ENCODE measurements around the gene LTBP4.
"Not testable (repeated sequence)": the region's sequence is repeated elsewhere in the genome, so short reads cannot be mapped to it uniquely, and the experiment has no call there.

The LTBP4 gene

DNA sequence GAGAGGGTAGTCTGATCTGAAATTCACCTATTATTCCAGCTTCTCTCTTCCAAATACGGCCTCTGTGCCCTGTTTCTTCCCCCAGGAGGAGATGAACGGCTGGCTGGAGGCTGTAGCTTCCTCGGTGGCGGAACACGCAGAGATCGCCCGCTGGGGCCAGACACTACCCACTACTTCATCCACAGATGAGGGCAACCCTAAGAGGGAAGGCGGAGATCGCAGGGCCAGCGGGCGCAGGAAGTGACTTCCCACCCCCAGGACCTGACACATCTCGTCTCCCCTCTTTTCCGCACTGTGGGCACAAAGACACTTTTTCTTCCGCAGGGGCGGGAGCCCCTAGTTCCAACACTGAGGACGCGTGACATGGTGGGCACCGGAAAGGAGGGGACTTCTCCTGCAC is 25.8 kb upstream of the LTBP4 start:
- no peak for DNase-seq (ENCODE audit: low spot score)

DNA sequence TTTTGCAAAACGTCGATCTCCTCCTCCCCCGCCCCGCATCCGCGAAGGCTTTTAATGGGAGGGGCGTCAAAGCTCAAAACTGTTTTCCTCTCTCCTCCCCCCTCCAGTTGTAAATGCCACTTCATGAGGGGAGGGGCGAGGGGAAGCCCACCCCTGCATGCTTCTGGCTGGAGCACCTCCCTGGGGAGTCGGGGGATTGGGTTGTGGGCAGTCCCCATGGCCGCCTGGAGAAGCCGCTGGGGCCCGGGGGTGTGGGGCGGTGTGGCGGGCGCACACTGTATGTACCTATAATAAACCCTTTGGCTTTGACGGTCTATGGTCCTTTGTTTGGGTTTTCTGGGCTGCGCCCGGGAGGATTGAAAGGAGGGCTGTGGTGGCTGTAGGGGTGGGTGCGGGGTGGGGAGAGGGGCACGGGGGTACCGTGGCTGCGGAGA is 25.0 kb upstream of the LTBP4 start:
- no peak for DNase-seq (ENCODE audit: low spot score)

DNA sequence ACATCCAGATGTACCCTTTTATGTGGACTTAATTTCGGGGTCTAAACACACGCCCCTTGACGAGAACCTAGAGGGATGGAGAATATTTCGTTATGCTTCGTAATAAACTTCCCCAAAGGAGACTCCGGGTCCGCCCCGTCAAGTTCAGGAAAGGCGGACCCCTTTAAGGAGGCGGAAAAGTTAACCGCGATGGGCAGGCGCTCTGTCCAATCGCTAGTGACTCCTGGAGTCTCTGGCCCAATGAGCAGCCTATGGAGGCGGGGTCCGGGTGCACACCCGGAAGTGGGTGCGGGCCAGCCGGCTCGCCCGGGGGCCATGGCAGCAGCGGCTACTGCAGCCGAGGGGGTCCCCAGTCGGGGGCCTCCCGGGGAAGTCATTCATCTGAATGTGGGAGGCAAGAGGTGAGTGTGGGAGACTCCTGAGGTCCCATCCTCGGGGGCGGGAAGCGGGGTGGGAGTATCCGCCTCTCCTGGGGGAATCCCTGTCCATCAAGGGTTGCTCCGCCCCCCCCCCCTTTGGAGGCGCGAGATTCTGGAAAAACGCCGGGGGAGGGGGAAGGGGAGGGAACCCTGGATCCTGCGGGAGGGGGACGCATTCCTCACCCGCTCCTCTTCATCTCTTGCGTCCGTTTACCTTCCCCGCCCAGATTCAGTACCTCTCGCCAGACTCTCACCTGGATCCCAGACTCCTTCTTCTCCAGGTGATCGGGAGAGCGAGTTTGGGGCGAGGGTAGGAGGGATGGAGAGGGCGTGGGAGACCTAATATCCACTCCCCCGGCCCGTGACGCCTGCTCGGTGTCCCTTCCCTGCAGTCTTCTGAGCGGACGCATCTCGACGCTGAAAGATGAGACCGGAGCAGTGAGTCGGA is 24.4 kb upstream of the LTBP4 start, which contains the start of gene SHKBP1:
TSS of gene SHKBP1 (plus strand) at position 289 of the 867 bp plus-strand sequence. CDS start at position 316, 27 bp downstream.
- peak; percentile 95 for DNase-seq (ENCODE audit: low spot score)

DNA sequence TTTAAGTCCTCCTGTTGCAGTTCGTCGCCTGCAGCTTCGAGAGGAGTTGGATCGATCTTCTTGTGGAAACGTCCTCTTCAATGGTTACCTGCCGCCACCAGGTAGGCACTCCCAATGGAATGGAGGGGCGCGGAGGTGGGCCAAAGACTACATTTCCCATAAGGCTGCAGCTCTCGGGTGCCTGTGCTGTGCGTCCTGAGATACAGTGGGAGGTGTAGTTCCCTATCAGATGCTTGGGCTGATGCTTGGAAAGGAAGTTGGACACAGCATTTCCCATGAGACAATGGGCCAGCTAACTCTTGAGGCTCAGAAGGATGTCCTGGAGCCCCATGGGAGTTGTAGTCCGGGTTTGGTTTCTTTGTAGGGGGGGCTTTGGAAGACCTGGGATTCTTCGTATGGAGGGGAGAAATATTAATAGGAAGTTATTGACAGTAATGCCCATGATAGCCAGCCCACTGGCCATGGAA is 22.7 kb upstream of the LTBP4 start:
- peak; percentile 80 for DNase-seq (ENCODE audit: low spot score)

DNA sequence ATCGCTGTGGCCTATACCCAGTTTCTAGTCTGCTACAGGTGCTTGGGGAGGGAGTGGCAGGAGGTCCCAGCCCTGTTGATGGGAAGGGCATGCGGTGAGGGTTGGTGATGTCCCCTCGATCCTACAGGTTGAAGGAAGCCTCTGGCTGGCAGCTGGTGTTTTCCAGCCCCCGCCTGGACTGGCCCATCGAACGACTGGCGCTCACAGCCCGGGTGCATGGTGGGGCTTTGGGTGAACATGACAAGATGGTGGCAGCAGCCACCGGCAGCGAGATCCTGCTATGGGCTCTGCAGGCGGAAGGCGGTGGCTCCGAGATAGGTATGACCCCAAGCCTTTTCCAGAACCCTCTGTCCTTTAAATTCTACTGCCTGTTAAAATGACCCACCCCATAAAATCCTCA is 20.6 kb upstream of the LTBP4 start:
- DNase-seq (ENCODE audit: low spot score): no peak

DNA sequence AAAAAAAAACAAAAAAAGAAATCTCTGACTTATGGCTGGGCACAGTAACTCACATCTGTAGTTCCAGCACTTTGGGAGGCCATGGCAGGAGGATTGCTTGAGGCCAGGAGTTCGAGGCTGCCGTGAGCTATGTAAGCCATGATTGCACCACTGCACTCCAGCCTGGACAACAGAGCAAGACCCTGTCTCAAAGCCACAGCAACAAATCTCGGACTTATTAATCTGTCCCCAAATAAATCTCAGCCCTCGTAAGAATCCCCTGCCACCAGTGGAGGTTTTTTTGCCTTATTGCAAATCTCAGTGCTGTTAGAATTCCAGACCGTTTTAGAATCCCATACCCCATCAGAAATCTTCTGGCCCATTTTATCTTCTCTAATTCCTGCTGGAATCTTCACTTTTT is 19.6 kb upstream of the LTBP4 start:
- DNase-seq (ENCODE audit: low spot score): no peak

DNA sequence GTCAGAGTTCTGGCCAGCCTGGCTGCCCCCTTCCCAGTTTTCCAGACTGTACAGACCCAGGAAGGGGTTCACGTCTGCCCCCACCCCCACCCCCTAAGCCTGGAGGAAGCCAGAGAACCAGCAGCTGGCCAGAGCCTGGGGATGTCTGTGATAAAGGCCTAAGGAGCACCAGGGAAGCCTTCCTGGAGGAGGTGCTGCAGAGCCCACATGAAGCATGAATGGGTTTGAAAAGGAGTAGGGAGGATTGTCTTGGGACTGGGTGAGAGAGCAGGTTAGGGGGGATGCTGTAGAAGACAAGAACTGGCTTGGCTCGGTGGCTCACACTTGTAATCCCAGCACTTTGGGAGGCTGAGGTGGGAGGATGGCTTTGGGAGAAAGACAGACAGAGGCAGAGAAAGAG is 18.7 kb upstream of the LTBP4 start:
- DNase-seq (ENCODE audit: low spot score): no peak

DNA sequence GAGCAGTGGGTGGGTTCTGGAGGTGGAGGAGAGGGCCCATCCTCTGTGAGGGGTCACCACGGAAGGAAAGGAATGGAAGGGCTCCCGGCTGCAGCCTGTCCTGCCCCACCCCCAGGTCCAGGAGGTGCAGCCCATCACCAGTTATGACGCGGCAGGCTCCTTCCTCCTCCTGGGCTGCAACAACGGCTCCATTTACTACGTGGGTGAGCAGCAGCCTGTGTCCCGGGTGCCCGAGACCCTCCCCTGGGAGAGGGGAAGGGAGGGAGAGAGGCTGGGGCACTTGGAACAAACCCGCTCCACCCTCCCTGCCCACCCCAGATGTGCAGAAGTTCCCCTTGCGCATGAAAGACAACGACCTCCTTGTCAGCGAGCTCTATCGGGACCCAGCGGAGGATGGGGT is 17.9 kb upstream of the LTBP4 start:
- DNase-seq (ENCODE audit: low spot score): no peak

DNA sequence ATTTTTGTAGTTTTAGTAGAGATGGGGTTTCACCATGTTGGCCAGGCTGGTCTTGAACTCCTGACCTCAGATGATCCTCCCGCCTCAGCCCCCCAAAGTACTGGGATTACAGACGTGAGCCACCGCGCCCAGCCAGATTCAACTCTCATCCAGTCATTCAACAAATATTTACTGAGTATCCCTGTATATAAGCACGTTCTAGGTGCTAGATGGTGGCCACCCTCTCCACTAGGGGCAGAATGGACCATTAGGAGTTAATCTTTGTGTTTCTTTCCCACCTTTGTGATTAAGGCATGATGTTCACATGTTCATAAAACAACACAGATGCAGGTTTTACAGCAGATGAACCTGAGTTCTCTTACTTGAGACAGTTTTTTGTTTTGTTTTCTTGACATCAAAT is 17.2 kb upstream of the LTBP4 start:
- DNase-seq (ENCODE audit: low spot score): no peak

DNA sequence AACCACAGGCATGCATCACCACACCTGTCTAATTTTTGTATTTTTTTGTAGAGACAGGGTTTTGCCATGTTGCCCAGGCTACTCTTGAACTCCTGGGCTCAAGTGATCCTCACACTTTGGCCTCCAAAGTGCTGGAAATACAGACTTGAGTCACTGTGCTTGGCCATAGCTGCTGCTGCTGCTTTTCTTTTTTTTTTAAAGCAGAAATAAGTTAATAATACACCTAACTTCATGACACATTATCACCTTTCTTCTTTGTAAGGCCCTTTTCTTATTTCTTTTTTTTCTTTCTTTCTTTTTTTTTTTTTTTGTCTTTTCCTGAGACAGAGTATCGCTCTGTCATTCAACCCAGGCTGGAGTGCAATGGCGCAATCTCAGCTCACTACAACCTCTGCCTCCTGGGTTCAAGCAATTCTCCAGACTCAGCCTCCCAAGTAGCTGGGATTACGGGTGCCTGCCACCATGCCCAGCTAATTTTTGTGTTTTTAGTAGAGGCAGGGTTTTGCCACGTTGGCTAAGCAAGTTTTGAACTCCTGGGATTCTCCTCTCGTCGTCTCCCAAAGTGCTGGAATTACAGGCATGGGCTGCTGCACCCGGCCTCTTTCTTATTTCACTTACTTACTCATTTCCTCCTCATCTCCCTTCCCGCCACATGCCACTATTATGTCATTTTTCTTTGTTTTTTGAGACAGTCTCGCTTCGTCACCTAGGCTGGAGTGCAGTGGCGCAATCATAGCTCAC is 15.8 kb upstream of the LTBP4 start:
- no peak for DNase-seq (ENCODE audit: low spot score)

DNA sequence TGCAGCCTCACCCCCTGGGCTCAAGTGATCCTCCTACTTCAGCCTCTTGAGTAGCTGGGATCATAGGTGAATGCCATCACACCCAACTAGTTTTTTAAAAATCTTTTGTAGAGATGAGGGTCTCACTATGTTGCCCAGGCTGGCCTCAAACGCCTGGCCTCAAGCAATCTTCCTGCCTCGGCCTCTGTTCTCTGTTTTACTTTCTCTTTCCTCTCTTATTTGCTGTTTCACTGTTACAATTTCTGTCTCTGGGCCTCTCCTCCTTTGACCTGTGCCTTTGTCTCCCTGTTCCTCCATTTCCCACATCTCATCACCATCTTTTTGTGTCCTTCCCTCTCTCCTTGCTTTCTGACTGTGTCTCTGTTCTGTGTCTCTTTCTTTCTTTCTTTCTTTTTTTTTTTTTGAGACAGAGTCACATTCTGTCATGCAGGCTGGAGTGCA is 15.2 kb upstream of the LTBP4 start:
- DNase-seq (ENCODE audit: low spot score): no peak

DNA sequence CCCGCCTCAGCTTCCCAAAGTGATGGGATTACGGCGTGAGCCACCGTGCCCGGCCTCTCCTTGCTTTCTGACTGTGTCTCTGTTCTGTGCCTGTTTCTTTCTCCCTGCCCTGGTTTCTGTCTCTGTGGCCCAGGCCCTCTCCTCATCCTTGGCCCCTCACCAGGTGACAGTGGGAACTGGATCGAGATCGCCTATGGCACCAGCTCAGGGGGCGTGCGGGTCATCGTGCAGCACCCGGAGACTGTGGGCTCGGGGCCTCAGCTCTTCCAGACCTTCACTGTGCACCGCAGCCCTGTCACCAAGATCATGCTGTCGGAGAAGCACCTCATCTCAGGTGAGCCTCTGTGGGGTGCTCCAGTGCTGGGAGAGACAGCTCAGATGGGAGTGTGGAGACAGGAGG is 14.6 kb upstream of the LTBP4 start:
- DNase-seq (ENCODE audit: low spot score): no peak

DNA sequence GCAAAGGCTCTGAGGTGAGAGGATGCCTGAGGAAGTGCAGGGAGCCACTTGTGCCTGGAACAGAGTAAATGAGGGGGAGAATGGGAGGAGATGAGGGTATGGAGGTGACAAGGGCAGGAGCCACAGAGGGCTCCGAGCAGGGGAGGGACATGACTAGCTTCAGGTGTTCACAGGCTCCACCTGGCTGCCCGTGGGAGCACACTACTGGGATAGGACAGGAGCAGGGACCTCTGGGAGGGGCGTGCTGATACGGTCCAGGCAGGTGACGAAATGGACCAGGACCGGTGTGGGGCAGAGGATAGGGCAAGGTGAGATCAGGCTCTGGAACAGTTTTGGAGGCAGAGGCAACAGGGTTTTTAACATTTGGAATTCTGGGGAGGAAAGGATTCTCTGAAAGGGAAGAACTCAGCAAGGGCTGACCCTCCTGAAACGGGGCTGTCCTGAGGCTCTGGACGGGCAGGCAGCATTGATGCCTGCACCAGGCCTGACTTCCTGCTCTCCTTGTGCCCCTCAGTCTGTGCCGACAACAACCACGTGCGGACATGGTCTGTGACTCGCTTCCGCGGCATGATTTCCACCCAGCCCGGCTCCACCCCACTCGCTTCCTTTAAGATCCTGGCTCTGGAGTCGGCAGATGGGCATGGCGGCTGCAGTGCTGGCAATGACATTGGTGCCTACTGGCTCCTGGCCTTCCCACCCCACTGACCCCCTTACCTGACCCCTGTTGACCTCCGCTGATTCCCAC is 12.9 kb upstream of the LTBP4 start:
- DNase-seq (ENCODE audit: low spot score): no peak

DNA sequence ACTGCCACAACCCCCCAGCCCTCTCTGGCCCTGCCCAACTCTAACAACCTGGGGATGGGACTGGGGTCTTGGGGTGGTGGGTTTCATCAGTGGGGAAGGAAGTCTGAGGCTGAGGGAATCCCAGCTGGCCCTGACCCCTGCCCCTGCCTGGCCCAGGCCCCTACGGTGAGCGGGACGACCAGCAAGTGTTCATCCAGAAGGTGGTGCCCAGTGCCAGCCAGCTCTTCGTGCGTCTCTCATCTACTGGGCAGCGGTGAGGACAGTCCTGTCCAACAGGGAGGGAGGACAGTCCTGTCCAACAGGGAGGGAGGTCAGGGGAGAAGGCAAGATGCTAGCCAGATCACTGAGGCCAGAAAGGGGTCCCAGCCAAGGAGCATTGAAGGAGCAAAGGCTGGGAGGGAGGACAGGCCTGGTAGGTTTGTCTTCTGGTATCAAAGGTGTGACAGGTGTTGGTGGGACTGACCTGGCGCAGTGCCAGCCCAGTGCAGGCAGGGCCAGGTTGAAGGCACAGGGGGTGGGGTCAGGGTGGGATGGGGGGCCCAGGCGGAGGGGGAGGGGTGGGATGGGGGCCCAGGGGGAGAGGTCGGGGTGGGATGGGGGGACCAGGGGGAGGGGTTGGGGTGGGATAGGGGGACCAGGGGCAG is 12.1 kb upstream of the LTBP4 start:
- no peak for DNase-seq (ENCODE audit: low spot score)

DNA sequence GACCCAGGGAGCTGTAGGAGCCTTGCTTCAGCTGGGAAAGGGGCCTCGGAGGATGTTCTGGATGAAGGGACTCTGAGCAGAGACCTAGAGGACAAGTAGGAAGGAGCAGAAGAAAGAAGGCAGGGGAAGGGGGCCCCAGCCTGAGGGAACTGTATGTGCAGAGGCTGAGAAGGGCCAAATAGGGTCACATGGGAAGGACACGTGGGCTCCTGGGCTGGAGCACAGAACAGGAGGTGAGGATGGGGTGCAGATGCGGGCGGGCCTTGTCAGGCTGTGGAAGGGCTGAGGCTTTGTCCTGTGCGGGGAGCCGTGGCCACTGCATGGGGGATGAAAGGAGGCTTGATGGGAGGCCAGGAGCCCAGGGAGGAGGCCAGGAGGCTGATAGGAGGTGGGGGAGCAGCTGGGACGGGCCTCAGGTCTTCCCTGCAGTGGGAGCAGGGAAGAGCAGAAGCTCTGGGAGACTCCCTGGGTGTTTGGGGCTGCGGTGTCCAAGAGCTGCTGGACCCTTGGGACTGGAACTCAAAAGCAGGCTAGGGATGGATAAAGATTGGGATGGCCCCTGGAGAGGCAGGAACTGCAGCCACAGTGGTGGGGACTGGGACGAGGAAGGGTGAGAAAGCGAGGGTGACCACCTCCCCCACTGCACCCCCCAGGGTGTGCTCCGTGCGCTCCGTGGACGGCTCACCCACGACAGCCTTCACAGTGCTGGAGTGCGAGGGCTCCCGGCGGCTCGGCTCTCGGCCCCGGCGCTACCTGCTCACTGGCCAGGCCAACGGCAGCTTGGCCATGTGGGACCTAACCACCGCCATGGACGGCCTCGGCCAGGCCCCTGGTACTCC is 11.4 kb upstream of the LTBP4 start:
- DNase-seq (ENCODE audit: low spot score): no peak

DNA sequence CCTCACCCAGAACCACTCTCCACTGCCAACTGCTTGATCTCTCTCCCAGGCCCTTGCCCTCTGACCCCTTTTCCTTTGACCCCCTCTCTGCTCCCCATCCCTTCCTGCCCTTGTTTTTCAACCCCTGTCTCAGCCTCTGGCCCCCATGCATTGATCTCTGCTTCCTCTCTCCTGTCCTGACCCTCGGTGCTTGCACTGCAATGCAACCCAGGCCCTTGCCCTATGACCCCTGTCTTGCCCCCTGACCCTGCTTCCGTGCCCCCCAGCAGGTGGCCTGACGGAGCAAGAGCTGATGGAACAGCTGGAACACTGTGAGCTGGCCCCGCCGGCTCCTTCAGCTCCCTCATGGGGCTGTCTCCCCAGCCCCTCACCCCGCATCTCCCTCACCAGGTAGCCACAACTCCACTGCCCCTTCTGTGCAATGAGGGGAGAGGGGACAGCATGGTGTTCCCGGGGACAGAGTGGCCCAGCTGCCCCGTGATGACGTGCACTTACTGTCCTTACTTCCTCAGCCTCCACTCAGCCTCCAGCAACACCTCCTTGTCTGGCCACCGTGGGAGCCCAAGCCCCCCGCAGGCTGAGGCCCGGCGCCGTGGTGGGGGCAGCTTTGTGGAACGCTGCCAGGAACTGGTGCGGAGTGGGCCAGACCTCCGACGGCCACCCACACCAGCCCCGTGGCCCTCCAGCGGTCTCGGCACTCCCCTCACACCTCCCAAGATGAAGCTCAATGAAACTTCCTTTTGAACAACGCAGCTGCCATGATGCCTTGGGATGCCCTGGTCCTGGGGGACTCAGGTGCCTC is 10.5 kb upstream of the LTBP4 start:
- no peak for DNase-seq (ENCODE audit: low spot score)

DNA sequence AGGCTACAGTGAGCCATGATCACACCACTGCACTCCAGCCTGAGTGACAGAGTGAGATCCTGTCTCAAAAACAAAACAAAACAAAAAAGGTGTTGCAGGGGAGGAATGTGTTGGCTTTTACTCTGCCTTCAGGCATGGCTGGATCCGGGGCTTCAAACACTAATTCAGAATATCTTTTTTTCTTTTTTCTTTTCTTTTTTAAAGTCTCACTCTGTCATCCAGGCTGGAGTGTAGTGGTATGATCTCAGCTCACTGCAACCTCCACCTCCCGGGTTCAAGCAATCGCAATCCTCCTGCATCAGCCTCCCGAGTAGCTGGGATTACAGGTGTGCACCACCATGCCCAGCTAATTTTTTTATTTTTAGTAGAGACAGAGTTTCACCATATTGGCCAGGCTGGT is 9.4 kb upstream of the LTBP4 start:
- not testable (repeated sequence) for DNase-seq (ENCODE audit: low spot score)

DNA sequence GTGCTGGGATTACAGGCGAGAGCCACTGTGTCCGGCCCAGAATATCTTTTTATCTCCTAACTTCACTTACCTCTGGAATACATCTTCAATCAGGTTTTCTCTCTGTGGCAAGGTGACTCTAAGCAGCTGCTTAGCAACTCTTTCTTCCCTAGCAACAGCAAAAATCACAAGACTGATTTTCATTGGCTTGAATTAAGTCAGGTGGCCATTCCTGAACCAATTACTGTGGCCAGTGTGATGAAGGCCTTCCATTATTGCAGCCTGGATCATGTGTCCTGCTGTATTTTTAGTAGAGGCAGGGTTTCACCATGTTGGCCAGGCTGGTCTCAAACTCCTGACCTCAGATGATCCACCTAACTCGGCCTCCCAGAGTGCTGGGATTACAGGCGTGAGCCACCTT is 9.0 kb upstream of the LTBP4 start:
- DNase-seq (ENCODE audit: low spot score): peak; percentile 50

DNA sequence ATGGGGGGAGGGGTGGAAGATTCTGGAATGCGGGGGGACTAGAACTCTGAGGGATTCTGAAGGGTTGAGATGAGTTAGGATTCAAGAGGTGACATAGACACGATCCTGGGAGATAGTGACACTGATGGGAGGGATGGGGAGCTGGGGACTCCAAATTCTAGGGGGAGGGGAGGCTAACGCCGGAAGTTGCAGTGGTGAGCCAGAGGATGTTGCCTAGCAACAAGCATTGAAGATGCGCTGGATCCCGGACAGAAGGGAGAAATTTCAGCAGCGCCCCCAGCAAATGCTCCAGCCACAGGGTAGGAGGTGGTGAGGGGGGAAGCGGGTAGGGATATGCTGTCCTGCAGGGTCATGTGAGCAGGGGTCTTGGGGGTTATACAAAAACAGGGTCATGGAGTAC is 6.9 kb upstream of the LTBP4 start:
- DNase-seq (ENCODE audit: low spot score): no peak

DNA sequence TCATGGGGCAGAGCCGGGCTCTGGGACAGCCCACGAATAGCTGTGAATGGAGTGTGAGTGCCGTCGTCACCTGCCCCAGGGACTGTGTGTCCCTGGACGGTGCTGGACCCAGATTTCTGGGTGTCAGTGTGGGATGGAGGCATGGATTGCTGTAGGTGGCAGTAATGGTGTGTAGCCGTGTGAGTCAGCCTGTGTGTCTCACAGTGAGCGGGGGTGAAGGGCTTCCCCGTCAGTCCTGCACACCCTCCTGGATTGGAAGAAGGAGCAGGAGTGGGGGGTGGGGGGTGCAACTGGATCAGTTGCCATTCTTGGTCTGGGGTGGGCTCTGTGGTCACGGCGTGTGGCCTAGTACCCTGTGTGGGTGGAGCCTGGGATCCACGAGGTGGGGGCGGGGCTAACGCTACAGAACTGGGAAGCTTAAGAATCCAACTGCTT is 6.5 kb upstream of the LTBP4 start:
- peak; percentile 57 for DNase-seq (ENCODE audit: low spot score)

Data from Ammon's horn (tissue), 1 donor.